NCI-H2081 (cell line): ENCODE measurements around the gene RELB.
"Not testable (repeated sequence)": the region's sequence is repeated elsewhere in the genome, so short reads cannot be mapped to it uniquely, and the experiment has no call there.

Experiments
- DNase-seq, 2 experiments: peaks; one replicate each; lab custom pipeline; 2025; lab: John Stamatoyannopoulos, UW

Gene RELB

DNA sequence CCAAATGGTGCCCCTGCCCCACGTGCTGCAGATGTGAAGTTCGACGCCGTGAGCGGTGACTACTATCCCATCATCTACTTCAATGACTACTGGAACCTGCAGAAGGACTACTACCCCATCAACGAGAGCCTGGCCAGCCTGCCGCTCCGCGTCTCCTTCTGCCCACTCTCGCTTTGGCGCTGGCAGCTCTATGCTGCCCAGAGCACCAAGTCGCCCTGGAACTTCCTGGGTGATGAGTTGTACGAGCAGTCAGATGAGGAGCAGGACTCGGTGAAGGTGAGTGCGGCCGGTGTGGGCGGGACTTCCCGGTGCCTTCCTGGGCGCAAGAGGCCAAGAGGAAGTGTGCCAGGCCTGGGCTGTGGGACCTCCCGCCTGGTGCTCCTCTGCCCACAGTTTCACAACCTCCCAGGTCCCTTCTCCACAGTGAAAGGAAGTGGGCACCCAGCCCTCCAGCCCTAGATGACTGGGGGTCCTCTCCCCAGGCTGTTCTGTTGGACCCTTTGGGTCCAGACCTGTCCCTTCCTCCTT lies 14.1 kb upstream of the RELB start:
- DNase-seq, result no peak

DNA sequence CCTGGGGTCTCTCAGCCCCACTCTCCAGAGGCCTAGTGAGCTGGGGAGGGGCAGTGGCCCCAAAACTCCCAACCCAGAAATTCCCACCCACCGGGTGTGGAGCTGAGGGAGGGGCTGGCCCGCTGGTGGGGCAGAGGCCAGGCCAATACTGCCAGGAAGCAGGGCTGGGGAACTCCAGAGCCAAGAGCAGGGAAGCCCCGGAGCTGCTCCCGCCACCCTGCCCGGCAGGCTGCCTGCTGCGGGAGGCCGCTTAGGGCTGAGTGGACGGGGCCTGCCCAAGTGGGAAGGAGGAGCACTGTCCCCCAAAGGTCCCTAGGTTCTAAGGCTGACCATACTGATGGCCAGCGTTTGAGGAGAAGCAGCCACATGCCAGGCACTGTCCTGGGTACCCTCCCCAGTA lies 13.0 kb upstream of the RELB start:
- no peak for DNase-seq

DNA sequence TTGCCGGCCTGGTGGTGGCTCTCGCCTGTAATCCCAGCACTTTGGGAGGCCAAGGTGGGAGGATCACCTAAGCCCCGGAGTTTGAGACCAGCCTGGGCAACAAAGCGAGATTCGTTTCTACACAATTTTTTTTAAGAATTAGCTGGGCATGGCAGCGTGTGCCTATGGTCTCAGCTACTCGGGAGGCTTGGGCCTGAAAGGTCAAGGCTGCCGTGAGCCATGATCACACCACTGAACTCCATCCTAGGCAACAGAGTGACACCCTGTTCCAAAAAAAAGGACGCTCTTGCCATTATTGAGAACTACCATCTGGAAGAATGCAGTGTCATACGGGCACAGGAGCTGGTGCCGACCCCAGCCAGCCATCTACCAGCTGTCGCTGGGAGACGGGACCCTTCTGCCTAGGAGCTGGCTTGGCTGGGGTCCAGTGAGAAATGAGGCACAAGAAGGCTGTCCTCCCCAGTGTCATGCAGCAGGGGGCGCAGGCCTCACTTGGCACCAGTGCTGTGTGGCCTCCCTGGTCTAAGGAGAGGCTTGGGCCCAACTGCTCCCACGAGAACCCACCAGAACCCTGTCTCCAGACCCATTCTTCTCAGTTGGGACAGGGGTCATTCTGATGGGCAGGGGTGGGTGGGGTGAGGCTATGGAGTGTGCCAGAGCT lies 12.2 kb upstream of the RELB start:
- peak; percentile 6 to 26 for DNase-seq

DNA sequence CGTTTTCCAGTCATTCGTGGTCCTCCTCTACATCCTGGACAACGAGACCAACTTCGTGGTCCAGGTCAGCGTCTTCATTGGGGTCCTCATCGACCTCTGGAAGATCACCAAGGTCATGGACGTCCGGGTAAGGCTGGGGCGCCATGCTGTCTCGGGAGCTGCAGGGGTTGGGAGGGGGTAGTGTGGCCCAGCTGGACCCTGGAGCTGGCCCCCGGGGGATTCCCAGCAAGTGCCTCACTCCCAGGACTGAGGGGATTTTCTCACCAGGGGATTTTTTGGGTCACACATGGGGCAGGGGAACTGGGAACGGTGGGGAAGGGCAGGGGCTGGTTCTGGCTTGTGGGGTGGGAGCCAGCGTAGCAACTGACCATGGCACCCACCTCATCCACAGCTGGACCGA lies 10.8 kb upstream of the RELB start:
- DNase-seq, result no peak

DNA sequence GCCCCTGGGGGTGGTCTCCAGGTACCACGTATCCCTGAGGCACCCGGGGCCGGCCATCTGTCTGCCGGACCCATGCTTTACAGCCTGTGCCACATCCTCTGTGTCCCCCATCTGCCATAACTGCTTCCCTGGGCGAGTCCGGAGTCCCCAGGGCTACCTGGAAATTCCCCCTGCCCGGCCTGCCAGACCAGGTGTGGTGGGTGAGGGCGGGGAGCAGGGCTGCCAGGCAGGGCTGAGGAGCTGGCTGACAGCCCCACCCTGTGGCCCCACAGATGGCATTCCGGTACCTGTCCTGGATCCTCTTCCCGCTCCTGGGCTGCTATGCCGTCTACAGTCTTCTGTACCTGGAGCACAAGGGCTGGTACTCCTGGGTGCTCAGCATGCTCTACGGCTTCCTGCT lies 10.3 kb upstream of the RELB start:
- no peak for DNase-seq

DNA sequence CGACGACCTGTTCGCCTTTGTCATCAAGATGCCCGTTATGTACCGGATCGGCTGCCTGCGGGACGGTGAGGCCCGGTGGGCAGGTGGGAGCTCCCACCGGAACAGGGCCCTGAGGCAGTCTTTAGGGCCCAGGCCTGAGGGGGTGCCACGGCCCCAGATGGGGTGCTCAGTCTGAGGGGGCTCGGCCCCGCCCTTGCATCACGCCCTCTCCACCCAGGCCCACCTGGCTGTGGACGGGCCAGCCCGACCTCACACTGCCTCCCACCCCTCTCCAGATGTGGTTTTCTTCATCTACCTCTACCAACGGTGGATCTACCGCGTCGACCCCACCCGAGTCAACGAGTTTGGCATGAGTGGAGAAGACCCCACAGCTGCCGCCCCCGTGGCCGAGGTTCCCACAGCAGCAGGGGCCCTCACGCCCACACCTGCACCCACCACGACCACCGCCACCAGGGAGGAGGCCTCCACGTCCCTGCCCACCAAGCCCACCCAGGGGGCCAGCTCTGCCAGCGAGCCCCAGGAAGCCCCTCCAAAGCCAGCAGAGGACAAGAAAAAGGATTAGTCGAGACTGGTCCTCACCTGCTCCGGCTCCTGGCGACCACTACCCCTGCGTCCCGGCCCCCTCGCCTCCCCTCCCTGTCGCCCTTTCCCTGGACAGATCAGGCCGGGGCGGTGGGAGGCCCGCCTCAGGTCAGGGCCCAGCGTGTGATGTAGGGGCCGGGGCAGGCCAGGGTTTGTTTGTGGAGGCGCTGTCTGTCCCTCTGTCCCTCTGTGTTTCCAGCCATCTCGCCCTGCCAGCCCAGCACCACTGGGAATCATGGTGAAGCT lies 8.7 kb upstream of the RELB start:
- DNase-seq, result no peak

DNA sequence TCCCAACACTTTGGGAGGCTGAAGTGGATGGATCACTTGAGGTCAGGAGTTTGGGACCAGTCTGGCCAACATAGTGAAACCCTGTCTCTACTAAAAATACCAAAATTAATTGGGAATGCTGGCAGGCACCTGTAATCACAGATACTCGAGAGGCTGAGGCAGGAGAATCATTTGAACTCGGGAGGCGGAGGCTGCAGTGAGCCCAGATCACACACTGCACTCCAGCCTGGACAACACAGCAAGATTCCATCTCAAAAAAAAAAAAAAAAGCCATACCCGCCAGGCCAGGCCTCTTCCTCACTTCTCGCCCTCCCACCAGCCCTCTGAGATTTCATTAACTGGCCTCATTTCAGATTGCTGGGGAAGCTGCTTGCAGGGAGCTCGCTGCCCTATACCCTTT lies 7.7 kb upstream of the RELB start:
- no peak for DNase-seq

DNA sequence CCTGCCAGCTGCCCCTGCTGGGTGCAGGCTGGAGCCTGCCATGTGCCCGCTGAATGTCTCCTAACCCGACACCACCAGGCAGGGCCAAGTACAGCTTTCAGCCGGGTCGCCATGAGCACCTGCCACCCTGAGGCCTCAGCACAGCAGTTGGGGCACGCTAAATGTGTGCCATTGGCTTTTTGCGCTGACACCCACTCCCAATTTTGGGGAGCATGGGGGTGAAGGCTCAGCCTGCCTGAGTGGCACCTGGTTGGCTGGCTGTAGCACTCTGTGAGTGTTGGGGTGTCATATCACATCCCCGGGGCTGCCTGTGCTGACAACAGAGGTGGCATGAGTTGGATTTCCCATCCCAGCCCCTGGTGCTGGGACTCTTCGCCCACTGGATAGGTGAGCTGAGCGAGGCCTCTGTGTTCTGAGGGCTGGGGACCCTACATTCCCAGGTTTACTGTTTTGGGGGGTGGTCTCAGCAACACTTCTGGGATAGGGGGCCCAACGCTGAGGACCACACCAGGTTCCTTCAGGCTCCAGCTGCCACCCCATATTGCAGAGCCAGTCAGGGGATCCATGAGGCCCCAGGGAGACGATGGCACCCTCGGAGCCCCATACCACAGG lies 7.2 kb upstream of the RELB start:
- no peak for DNase-seq

DNA sequence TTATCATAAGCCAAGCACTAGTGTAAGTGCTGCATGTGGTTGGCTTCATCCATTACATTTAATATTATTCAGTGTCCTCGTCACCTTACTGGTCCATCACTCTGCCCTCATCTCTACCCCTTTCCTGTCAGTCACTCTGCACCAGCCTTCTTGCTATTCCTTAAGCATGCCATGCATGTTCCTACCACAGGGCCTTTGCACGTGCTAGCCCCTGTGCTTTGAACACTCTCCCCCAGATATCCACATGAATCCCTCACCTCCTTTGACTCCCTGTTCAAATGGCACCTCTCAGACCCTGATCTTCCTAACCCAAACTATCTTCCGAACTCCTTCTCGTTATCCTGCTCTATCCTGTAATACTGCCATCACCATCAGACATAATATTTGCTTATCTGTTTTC lies 3.2 kb upstream of the RELB start:
- DNase-seq, result no peak

DNA sequence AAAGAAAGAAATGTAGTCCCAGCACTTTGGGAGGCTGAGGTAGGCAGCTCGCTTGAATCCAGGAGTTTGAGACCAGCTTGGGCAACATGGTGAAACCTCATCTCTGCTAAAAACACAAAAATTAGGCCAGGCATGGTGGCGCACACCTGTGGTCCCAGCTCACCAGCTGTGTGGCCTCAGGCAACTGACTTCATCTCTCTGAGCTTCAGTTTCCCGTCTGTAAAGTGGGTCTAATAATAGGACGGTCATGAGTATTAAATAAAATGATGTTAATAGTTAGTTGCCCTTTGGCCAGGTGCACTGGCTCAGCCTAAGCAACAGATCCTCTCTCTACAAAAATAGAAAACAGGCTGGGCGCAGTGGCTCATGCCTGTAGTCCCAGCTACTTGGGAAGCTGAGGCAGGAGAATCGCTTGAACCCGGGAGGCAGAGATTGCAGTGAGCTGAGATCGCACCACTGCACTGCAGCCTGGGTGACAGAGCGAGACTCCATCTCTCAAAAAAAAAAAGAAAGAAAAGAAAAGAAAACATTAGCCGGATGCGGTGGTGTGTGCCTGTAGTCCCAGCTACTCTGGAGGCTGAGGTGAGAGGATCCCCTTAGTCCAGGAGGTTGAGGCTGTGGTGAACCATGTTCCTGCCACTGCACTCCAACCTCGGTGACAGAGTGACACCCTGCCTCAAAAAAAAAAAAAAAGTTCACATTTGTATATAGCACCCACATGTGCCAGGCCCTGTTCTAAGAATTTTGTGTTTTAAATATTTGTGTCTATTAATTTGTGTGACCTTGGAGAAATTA lies 1.9 kb upstream of the RELB start:
- DNase-seq, result not testable (repeated sequence)

DNA sequence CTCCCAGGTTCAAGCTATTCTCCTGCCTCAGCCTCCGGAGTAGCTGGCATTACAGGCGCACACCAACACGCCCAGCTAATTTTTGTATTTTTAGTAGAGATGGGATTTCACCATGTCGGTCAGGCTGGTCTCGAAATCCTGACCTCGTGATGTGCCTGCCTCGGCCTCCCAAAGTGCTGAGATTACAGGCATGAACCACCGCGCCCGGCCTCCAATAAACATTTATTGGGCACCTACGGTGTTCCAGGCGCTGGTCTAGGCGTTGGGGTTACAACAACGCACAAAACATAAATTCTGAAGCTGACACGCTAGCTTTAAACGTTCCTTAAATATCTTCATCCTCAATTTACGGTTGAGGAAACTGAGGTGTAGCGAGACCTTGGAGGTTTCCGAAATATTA lies 599 bp upstream of the RELB start:
- DNase-seq, result not testable (repeated sequence)

DNA sequence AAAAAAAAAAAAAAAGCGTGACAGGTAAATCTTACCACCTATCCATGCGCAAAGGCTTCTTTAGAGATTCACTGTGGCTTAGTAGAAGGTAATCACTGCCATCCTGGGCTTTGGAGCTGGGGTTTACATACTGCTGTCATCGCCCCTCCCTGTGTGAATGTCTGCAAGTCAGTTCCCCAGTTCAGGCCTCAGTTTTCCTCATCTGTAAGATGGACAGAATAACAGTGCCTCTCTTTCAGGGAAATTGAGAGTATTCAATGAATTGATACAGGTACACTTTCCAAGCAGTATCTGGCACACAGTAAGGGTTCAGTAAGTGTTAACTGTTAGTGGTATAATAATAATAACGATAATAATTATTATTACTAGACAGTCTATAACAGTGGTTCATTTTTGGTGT lies 2.2 kb downstream of the RELB start:
- no peak for DNase-seq

DNA sequence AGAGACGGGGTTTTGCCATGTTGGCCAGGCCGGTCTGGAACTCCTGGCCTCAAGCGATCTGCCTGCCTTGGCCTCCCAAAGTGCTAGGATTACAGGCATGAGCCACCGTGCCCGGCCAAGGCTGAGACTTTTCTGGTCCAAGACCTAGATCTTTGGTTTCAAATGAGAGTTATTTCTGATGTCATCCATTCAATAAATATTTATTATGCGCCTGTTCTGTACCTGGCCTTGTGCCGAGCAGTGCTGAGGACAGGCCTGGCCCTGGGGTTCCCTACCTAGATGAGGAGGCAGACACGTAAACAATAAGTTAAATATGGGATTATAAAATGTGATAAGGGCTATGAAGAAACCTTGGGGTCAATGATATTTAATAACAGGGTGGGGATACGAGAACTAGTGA lies 4.5 kb downstream of the RELB start:
- no peak for DNase-seq

DNA sequence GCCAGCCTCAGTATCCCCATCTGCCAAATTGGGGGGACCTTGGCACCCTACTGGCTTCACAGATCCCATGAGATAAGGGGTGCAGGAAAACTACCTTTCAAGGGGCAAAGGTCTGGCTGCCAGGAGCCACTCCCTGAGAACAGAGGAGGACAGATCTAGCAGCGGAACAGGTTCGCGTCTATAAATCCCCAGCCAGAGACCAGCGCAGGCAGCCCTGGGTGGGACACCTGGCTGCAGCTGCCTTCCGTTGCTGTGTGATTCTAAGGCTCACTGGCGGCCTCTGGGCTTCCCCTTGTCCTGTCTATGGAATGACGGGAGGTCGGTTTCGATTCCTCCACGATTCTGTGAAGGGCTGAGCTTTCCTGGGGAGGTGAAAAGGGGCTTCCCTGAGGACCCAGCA lies 7.3 kb downstream of the RELB start:
- DNase-seq, result no peak

DNA sequence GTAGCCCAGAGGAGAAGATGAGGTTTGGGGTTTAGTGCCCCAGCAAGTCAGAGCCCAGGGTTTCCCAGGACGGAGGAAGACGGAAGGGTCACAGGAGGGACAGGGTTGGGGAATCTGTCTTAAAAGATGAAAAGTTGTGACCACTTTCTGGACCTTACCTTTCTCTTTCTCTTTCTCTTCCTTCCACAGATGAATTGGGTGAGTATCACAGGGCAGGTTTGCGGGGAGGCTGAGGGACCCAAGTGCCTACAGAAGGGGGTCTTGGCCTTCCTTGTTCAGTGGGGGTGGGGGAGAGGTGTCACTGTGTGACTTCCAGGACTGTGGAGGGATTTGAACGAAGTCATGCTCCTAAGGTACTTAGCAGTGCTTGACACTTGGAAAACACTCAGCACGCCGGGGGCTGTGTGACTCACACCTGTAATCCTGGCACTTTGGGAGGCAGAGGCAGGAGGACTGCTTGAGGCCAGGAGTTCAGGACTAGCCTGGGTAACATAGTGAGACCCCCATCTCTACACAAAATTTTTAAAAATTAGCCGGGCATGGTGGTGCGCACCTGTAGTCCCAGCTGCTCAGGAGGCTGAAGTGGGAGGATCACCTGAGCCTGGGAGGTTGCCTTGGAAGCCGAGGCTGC lies 8.5 kb downstream of the RELB start:
- DNase-seq, result no peak

DNA sequence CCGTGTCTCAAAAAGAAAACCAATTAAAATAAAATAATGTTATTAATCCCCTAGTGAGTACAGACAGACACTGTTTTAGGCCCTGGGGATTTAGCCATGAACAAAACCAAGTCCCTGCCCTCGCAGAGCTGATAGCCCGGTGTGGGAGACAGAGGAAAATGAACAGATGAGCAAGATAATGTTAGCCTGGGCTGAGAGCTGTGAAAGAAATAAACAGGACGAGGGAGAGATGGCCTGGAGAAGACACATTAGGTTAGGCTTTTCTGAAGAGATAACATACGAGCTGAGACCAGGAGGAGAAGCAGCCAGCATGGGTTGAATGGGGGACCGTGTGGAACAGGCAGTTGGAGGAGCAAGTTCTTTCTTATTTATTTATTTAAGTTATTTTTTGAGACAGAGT lies 9.0 kb downstream of the RELB start:
- DNase-seq, result no peak

DNA sequence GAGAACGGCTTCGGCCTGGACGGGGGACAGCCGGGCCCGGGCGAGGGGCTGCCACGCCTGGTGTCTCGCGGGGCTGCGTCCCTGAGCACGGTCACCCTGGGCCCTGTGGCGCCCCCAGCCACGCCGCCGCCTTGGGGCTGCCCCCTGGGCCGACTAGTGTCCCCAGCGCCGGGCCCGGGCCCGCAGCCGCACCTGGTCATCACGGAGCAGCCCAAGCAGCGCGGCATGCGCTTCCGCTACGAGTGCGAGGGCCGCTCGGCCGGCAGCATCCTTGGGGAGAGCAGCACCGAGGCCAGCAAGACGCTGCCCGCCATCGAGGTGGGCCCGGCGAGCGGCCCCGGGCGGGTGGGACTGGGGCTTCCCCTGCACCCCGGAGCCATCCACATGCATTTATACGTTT lies 10.7 kb downstream of the RELB start:
- DNase-seq, result no peak

DNA sequence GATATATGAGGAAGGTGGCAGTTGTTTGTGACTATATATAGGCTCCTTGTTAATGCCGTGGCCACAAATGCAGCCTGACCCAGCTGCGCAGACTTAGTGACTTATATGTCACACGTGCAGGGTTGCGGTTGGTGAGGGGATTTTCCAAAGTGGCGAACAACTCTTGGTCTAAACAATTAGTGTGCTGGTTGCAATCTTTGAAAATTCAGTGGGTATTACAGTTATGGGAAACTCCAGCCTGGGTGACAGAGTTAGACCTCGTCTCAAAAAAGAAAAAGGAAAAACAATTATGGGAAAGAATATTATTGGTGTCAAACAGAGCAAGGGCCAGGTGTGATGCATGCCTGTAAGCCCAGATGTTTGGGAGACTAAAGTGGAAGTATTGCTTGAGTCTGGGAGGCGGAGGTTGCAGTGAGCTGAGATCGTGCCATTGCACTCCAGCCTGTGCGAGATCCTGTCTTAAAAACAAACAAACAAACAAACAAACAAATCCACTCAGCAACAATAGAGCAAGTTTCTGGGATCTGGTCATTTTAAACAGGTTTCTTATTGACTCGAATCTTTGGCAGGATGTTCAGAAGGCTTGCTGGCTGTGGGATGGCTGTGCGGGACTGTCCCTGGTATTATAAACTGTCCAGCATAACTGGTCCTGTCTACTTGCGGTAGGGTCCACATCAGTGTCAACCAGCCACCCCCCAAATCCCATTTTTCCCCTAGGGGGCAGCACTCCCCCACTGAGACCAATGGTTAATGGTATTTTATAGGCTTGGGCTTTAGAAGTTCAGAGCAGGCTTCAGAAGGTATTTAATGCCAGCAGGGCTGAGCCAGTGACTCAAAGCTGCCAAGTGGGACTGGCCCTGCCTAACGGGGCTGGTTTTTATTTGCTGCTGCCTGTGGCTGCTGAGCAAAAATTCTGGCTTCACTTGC lies 15.4 kb downstream of the RELB start:
- peak; percentile 49 to 65 for DNase-seq

DNA sequence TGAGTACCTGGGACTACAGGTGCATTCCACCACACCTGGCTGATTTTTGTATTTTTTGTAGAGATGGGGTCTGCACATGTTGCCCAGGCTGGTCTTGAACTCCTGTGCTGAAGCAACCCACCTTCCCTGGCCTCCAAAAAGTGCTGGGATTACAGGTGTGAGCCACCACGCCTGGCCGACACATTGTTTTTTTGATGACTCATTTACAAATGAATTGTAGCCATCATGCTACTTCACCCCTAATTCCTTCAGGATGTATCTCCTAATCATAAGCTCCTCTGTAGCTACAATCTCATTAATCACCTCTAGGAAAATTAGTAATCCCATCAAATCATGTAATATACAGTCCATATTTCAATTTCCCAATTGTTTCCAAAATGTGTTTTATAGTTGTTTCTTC lies 17.9 kb downstream of the RELB start:
- no peak for DNase-seq

DNA sequence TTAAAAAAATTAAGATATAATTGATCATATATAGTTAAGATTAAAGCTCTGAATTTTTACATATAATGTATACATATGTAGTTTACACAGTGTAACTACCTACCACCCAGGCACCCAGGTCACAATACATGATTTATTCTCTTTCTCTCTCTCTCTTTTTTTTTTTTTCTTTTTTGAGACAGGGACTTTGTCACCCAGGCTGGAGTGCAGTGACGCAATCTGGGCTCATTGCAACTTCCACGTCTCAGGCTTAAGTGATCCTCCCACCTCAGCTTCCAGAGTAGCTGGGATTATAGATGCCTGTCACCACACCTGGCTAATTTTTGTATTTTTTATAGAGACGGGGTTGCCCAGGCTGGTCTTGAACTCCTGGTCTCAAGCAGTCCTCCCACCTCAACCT lies 18.8 kb downstream of the RELB start:
- no peak for DNase-seq

DNA sequence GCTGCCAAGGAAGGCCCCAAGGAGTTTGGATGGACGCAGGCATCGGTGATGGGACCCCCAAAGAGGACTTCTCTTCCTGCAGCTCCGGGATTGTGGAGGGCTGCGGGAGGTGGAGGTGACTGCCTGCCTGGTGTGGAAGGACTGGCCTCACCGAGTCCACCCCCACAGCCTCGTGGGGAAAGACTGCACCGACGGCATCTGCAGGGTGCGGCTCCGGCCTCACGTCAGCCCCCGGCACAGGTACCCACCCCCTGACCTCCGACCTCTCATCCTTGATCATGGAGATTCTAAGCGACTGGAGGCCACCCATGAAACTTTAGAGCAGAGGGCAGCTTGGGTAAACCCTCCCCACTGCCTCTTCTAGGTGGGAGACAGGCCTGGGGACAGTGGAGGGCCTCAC lies 20.7 kb downstream of the RELB start:
- DNase-seq, result no peak
